Mucosa of descending colon (tissue), 3 donors: ENCODE measurements around the gene TRIM5. TPM values are rescaled to one million over a fixed set of nuclear protein-coding genes. Genes with fewer than 3 reads are reported as not detected.
A peak's percentile ranks its signal among the peaks of the same experiment; 100 is the strongest.
"Not testable (repeated sequence)": the region's sequence is repeated elsewhere in the genome, so short reads cannot be mapped to it uniquely, and the experiment has no call there.

ENCODE experiments used
- ATAC-seq: fragments of 200-7000 bp; cut with Tn5 transposase; one replicate; pipeline ENCODE4 v1.9.1; 2020; ENCODE audit warnings: mild to moderate bottlenecking, moderate library complexity
- DNase-seq, 3 donors: peaks; one replicate each; pipeline ENCODE4 v3.0.0-alpha.2; 2020
- H3K36me3 ChIP-seq: fragments of 200-600 bp; one replicate; pipeline ENCODE4 v1.8.0; 2021; ENCODE audit warnings: low read depth, mild to moderate bottlenecking
- H3K4me1 ChIP-seq: fragments of 200-600 bp; one replicate; pipeline ENCODE4 v1.8.0; 2021; ENCODE audit warnings: low read depth, mild to moderate bottlenecking
- H3K4me3 ChIP-seq: fragments of 200-600 bp; one replicate; pipeline ENCODE4 v1.8.0; 2021; ENCODE audit warnings: mild to moderate bottlenecking
- H3K9me3 ChIP-seq: fragments of 200-600 bp; one replicate; pipeline ENCODE4 v1.8.0; 2021; ENCODE audit warnings: mild to moderate bottlenecking
- CTCF ChIP-seq: fragments of 200-600 bp; IDR thresholded peaks from one replicate; pipeline ENCODE4 v1.8.0; 2022; ENCODE audit warnings: antibody characterized with exemption, mild to moderate bottlenecking
- intact Hi-C, 2 donors: fragments of 100-400 bp; cut with DNase I in 1 of 2; cut with micrococcal nuclease in 1 of 2; formaldehyde crosslinking; loops; one replicate each; pipeline versions ENCODE4 v1.11.0 to v1.11.1; 2022; cut with DNase I, micrococcal nuclease
- total RNA-seq, 3 donors: library from RNA; stranded (reverse); fragmentation: NEBNext Ultra II Directional in 2 of 3; extraction: Animal tissue kit (Norgen Biotek cat#: 25700) in 2 of 3; gene quantifications; one replicate each; pipeline versions ENCODE4 v1.2.1 to v1.2.4, GENCODE V29; 2021 to 2023
- donor health status: DM: no; HTN: no; CAD: no; lungs with moderate emphysema.
- donor health status: DM: no; HTN: no; CAD: no.
- donor health status: DM: no; HTN: yes; CAD: no.

TRIM5 gene
- total RNA-seq, 3 donors from 2014 or later, result 19.6 to 24.6 (median 21.5) TPM

- no peak for DNase-seq
- Histone ChIP-seq H3K36me3 (no peaks in the 10 kb centered on the region), H3K4me1 (peaks cover 10% of the 10 kb centered on the region), H3K9me3 (no peaks in the 10 kb centered on the region), H3K4me3 (peak overlapping the region; percentile 17)
- intact Hi-C loops, result loop anchor here in 1 of 2 donors (10.0 kb wide), 1 partner anchor 59 kb away; the partner anchor contains the start of gene TRIM34
- no peak for ATAC-seq
- no peak for TF ChIP-seq CTCF
Observed at GRCh38 chr11:5684036-5684645, 733 bp downstream of the TRIM5 start.

GRCh38 chr11:5683620-5684019 lies 1.3 kb downstream of the TRIM5 start:
- not testable (repeated sequence) for H3K4me3 ChIP-seq
- intact Hi-C loops, result loop anchor here in 1 of 2 donors (10.0 kb wide), 1 partner anchor 59 kb away; the partner anchor contains the start of gene TRIM34

GRCh38 chr11:5682890-5683441 lies 1.9 kb downstream of the TRIM5 start:
- intact Hi-C loops, result loop anchor here in 1 of 2 donors (10.0 kb wide), 1 partner anchor 58 kb away; the partner anchor contains the start of gene TRIM34
- H3K4me1 ChIP-seq, result not testable (repeated sequence)

More at GRCh38 chr11:5683620-5684019, 1.3 kb downstream of the TRIM5 start:
- ATAC-seq, H3K36me3 ChIP-seq, H3K4me1 ChIP-seq, H3K9me3 ChIP-seq: not testable (repeated sequence)
- DNase-seq, result peak in 1 of 3 donors; percentile 18

GRCh38 chr11:5679811-5680210 lies 5.1 kb downstream of the TRIM5 start:
- ATAC-seq, result no peak
- Histone ChIP-seq H3K4me3 (no peak overlapping the region), H3K36me3 (no peaks in the 10 kb centered on the region), H3K9me3 (no peaks in the 10 kb centered on the region), H3K4me1 (no peaks in the 10 kb centered on the region)
- TF ChIP-seq CTCF, result no peak
- no peak for DNase-seq
- intact Hi-C loops, result loop anchor here in 1 of 2 donors (10.0 kb wide), 1 partner anchor 55 kb away; the partner anchor contains the start of gene TRIM34

More at GRCh38 chr11:5682890-5683441, 1.9 kb downstream of the TRIM5 start:
- peak in 1 of 3 donors; percentile 56 for DNase-seq
- not testable (repeated sequence) for H3K4me3 ChIP-seq, ATAC-seq, H3K9me3 ChIP-seq, H3K36me3 ChIP-seq

- H3K4me3 ChIP-seq, result no peak overlapping the region
- TF ChIP-seq CTCF, result no peak
- H3K4me1 ChIP-seq, result no peaks in the 10 kb centered on the region
- ATAC-seq, result no peak
- intact Hi-C loops, result no loop called here
- DNase-seq, result no peak
- no peaks in the 10 kb centered on the region for H3K9me3 ChIP-seq
- H3K36me3 ChIP-seq, result no peaks in the 10 kb centered on the region
Observed at GRCh38 chr11:5674391-5674790, 10.5 kb downstream of the TRIM5 start.

GRCh38 chr11:5671831-5672230 lies 13.0 kb downstream of the TRIM5 start:
- Histone ChIP-seq H3K9me3 (no peaks in the 10 kb centered on the region), H3K4me3 (no peak overlapping the region), H3K36me3 (no peaks in the 10 kb centered on the region), H3K4me1 (no peaks in the 10 kb centered on the region)
- no peak for TF ChIP-seq CTCF
- ATAC-seq (no peak), DNase-seq (no peak)
- intact Hi-C loops, result no loop called here
